HepG2 (cell line): Measurements from ENCODE around the gene STK11. TPM values are rescaled to one million over a fixed set of nuclear protein-coding genes. Genes with fewer than 3 reads are reported as not detected.

Source experiments
- BORCS8-MEF2B ChIP-seq: sonication (generic); formaldehyde crosslinking; IDR thresholded peaks from 2 replicates; pipeline ENCODE4 v1.8.0; 2022; ENCODE audit warnings: mild to moderate bottlenecking, missing genetic modification reagents
- JUND ChIP-seq: sonication (generic); formaldehyde crosslinking; IDR thresholded peaks from 2 replicates; pipeline ENCODE4 v1.8.0; 2022; ENCODE audit warnings: mild to moderate bottlenecking, missing genetic modification reagents
- KLF15 ChIP-seq: sonication (generic); formaldehyde crosslinking; IDR thresholded peaks from 2 replicates; pipeline ENCODE4 v1.8.1; 2023; ENCODE audit warnings: borderline replicate concordance, mild to moderate bottlenecking, inconsistent platforms, missing genetic modification reagents, mixed read lengths
- MAZ ChIP-seq, 2 experiments: sonication (generic) in 1 of 2; formaldehyde crosslinking in 1 of 2; IDR thresholded peaks; 2 replicates each; pipeline versions ENCODE4 v1.5.0 to v1.6.1; 2012 to 2020; ENCODE audit warnings: low read depth in 2 of 2, mild to moderate bottlenecking in 2 of 2, borderline replicate concordance in 1 of 2, improper control_type of control experiment in 1 of 2, low read length in 1 of 2, missing genetic modification reagents in 1 of 2, moderate library complexity in 1 of 2
- MEIS1 ChIP-seq: sonication (generic); formaldehyde crosslinking; IDR thresholded peaks from 2 replicates; pipeline ENCODE4 v1.9.0; 2021; ENCODE audit warnings: mild to moderate bottlenecking, missing genetic modification reagents, moderate library complexity, borderline replicate concordance
- MXD4 ChIP-seq: IDR thresholded peaks from 2 replicates; pipeline ENCODE4 v1.6.1; 2016; ENCODE audit warnings: mild to moderate bottlenecking, missing biosample characterization, missing genetic modification reagents
- ZNF143 ChIP-seq: sonication (generic); formaldehyde crosslinking; IDR thresholded peaks from 2 replicates; pipeline ENCODE4 v1.4.0; 2020; ENCODE audit warnings: missing genetic modification reagents
- ZNF24 ChIP-seq: fragments of 450-650 bp; IDR thresholded peaks from 2 replicates; pipeline ENCODE4 v1.6.1; 2017; ENCODE audit warnings: antibody characterized with exemption, mild to moderate bottlenecking
- ZNF337 ChIP-seq: sonication (generic); formaldehyde crosslinking; IDR thresholded peaks from 2 replicates; pipeline ENCODE4 v1.5.1; 2020; ENCODE audit warnings: missing genetic modification reagents, low read depth, mild to moderate bottlenecking, borderline replicate concordance
- ZNF713 ChIP-seq: sonication (generic); formaldehyde crosslinking; IDR thresholded peaks from 2 replicates; pipeline ENCODE4 v1.4.0; 2020; ENCODE audit warnings: mild to moderate bottlenecking, missing genetic modification reagents
- polyA plus RNA-seq, 8 experiments: library from polyadenylated mRNA; depleted of rRNA in 3 of 8; stranded (reverse) in 7 of 8; unstranded in 1 of 8; fragments of >200 nt; fragmentation: Illumina TruSeq in 4 of 8; extraction: Trizol in 4 of 8; gene quantifications; 2 replicates each; pipeline versions ENCODE4 v1.2.1 to v1.2.3, GENCODE V29; 2011 to 2016; ENCODE audit warnings: low read depth in 4 of 8, missing spikeins in 1 of 8, mixed read lengths in 1 of 8; ENCODE audit not compliant: insufficient read depth in 1 of 8
- total RNA-seq, 5 experiments: library from RNA; depleted of rRNA; stranded (reverse); fragments of >200 nt; fragmentation: Illumina TruSeq; extraction: Trizol; gene quantifications; 2 replicates each; pipeline ENCODE4 v1.2.3, GENCODE V29; 2016; ENCODE audit warnings: low read depth in 1 of 5
- TF ChIP-seq, protein P1 (sequence below): sonication (generic); formaldehyde crosslinking; IDR thresholded peaks from 2 replicates; pipeline ENCODE4 v1.4.0; 2020; ENCODE audit warnings: missing genetic modification reagents
- TF ChIP-seq, protein P2 (sequence below): sonication (generic); formaldehyde crosslinking; IDR thresholded peaks from 2 replicates; pipeline ENCODE4 v1.5.0; 2020; ENCODE audit warnings: mild to moderate bottlenecking, missing genetic modification reagents
- TF ChIP-seq, protein P3 (sequence below): sonication (generic); formaldehyde crosslinking; IDR thresholded peaks from 2 replicates; pipeline ENCODE4 v1.8.0; 2022; ENCODE audit warnings: missing genetic modification reagents, mild to moderate bottlenecking, moderate library complexity, borderline replicate concordance
- TF ChIP-seq, protein P4 (sequence below): sonication (generic); formaldehyde crosslinking; conservative IDR thresholded peaks from 2 replicates; pipeline ENCODE4 v1.4.0; 2020; ENCODE audit warnings: mild to moderate bottlenecking, missing genetic modification reagents, moderate library complexity
- TF ChIP-seq, protein P5 (sequence below): sonication (generic); IDR thresholded peaks from 2 replicates; pipeline ENCODE4 v1.6.1; 2016; ENCODE audit warnings: low read depth, borderline replicate concordance
- TF ChIP-seq, protein P6 (sequence below): sonication (generic); formaldehyde crosslinking; IDR thresholded peaks from 2 replicates; pipeline ENCODE4 v1.8.1; 2023; ENCODE audit warnings: mild to moderate bottlenecking, missing genetic modification reagents

The STK11 gene
- total and polyA plus RNA-seq, 2 of the 13 experiments (the other 11 are each of a cell fraction or from before 2014, with no cell fraction given), result 27.5 to 43.6 TPM

DNA sequence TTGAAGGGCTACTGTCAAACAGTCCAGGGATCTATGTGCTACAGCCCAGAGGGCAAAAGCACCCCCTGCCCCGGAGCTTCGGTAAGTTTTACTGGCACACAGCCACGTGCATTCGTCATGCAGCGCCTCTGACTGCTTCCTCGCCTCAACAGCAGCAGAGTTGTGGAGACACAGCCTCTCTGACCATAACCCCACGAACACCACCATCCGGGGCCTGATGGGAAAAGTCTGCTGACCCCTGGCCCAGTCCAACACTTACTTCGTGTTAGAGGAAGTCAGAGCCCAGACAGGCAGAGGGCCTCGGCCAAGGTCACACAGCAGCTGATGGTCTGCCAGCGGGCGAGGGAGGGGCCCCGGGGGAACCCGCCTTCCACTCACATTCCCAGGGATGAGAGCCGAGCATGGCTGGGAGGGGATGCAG, 27.1 kb downstream of the STK11 start (continued):
- TF ChIP-seq, protein P1, sequence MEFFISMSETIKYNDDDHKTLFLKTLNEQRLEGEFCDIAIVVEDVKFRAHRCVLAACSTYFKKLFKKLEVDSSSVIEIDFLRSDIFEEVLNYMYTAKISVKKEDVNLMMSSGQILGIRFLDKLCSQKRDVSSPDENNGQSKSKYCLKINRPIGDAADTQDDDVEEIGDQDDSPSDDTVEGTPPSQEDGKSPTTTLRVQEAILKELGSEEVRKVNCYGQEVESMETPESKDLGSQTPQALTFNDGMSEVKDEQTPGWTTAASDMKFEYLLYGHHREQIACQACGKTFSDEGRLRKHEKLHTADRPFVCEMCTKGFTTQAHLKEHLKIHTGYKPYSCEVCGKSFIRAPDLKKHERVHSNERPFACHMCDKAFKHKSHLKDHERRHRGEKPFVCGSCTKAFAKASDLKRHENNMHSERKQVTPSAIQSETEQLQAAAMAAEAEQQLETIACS (CRISPR knock-in tag), result no peak
- TF ChIP-seq, protein P2, sequence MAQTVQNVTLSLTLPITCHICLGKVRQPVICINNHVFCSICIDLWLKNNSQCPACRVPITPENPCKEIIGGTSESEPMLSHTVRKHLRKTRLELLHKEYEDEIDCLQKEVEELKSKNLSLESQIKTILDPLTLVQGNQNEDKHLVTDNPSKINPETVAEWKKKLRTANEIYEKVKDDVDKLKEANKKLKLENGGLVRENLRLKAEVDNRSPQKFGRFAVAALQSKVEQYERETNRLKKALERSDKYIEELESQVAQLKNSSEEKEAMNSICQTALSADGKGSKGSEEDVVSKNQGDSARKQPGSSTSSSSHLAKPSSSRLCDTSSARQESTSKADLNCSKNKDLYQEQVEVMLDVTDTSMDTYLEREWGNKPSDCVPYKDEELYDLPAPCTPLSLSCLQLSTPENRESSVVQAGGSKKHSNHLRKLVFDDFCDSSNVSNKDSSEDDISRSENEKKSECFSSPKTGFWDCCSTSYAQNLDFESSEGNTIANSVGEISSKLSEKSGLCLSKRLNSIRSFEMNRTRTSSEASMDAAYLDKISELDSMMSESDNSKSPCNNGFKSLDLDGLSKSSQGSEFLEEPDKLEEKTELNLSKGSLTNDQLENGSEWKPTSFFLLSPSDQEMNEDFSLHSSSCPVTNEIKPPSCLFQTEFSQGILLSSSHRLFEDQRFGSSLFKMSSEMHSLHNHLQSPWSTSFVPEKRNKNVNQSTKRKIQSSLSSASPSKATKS (CRISPR knock-in tag), result no peak
- TF ChIP-seq MXD4 (CRISPR knock-in tag), result no peak
- TF ChIP-seq ZNF337 (CRISPR knock-in tag), result no peak
- no peak for TF ChIP-seq ZNF713
- TF ChIP-seq JUND, result 0 out of 2 replicates have a peak, but pooled peaks have one; percentile 16
- TF ChIP-seq, protein P3, sequence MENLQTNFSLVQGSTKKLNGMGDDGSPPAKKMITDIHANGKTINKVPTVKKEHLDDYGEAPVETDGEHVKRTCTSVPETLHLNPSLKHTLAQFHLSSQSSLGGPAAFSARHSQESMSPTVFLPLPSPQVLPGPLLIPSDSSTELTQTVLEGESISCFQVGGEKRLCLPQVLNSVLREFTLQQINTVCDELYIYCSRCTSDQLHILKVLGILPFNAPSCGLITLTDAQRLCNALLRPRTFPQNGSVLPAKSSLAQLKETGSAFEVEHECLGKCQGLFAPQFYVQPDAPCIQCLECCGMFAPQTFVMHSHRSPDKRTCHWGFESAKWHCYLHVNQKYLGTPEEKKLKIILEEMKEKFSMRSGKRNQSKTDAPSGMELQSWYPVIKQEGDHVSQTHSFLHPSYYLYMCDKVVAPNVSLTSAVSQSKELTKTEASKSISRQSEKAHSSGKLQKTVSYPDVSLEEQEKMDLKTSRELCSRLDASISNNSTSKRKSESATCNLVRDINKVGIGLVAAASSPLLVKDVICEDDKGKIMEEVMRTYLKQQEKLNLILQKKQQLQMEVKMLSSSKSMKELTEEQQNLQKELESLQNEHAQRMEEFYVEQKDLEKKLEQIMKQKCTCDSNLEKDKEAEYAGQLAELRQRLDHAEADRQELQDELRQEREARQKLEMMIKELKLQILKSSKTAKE (CRISPR knock-in tag), result peak; percentile 76
- no peak for TF ChIP-seq ZNF24
- no peak for TF ChIP-seq KLF15 (CRISPR knock-in tag)
- no peak for TF ChIP-seq MAZ (IDR thresholded peaks at IDR 0.05; ENCODE audit: borderline replicate concordance, low read depth, low read length)
- TF ChIP-seq MAZ (CRISPR knock-in tag; IDR thresholded peaks at IDR 0.05; ENCODE audit: low read depth), result no peak
- TF ChIP-seq, protein P4, sequence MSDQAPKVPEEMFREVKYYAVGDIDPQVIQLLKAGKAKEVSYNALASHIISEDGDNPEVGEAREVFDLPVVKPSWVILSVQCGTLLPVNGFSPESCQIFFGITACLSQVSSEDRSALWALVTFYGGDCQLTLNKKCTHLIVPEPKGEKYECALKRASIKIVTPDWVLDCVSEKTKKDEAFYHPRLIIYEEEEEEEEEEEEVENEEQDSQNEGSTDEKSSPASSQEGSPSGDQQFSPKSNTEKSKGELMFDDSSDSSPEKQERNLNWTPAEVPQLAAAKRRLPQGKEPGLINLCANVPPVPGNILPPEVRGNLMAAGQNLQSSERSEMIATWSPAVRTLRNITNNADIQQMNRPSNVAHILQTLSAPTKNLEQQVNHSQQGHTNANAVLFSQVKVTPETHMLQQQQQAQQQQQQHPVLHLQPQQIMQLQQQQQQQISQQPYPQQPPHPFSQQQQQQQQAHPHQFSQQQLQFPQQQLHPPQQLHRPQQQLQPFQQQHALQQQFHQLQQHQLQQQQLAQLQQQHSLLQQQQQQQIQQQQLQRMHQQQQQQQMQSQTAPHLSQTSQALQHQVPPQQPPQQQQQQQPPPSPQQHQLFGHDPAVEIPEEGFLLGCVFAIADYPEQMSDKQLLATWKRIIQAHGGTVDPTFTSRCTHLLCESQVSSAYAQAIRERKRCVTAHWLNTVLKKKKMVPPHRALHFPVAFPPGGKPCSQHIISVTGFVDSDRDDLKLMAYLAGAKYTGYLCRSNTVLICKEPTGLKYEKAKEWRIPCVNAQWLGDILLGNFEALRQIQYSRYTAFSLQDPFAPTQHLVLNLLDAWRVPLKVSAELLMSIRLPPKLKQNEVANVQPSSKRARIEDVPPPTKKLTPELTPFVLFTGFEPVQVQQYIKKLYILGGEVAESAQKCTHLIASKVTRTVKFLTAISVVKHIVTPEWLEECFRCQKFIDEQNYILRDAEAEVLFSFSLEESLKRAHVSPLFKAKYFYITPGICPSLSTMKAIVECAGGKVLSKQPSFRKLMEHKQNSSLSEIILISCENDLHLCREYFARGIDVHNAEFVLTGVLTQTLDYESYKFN (CRISPR knock-in tag), result 0 out of 2 replicates have a peak, but pooled peaks have one; percentile 24
- TF ChIP-seq, protein P5, sequence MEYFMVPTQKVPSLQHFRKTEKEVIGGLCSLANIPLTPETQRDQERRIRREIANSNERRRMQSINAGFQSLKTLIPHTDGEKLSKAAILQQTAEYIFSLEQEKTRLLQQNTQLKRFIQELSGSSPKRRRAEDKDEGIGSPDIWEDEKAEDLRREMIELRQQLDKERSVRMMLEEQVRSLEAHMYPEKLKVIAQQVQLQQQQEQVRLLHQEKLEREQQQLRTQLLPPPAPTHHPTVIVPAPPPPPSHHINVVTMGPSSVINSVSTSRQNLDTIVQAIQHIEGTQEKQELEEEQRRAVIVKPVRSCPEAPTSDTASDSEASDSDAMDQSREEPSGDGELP, result peak; percentile 77; the same call in 1 of the 2 replicates
- 0 out of 2 replicates have a peak, but pooled peaks have one; percentile 29 for TF ChIP-seq ZNF143
- TF ChIP-seq, protein P6, sequence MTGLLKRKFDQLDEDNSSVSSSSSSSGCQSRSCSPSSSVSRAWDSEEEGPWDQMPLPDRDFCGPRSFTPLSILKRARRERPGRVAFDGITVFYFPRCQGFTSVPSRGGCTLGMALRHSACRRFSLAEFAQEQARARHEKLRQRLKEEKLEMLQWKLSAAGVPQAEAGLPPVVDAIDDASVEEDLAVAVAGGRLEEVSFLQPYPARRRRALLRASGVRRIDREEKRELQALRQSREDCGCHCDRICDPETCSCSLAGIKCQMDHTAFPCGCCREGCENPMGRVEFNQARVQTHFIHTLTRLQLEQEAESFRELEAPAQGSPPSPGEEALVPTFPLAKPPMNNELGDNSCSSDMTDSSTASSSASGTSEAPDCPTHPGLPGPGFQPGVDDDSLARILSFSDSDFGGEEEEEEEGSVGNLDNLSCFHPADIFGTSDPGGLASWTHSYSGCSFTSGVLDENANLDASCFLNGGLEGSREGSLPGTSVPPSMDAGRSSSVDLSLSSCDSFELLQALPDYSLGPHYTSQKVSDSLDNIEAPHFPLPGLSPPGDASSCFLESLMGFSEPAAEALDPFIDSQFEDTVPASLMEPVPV (CRISPR knock-in tag), result no peak
- 0 out of 2 replicates have a peak, but pooled peaks have one; percentile 33 for TF ChIP-seq BORCS8-MEF2B (CRISPR knock-in tag)
- no peak for TF ChIP-seq MEIS1 (CRISPR knock-in tag)
